Hepatocyte (in vitro differentiated cells): ENCODE data around the gene SMNDC1. TPM values are rescaled to one million over a fixed set of nuclear protein-coding genes. Genes with fewer than 3 reads are reported as not detected.

ENCODE experiments used
- DNase-seq: peaks from one replicate; pipeline ENCODE4 v3.0.0-alpha.2; 2016; ENCODE audit warnings: low spot score
- H2AFZ ChIP-seq: fragments of 200-600 bp; sonication (generic); 2 replicates; pipeline ENCODE4 v1.6.0; 2016; ENCODE audit warnings: antibody characterized with exemption, mild to moderate bottlenecking
- H3K27ac ChIP-seq: fragments of 200-600 bp; sonication (generic); 2 replicates; pipeline ENCODE4 v1.5.1; 2016; ENCODE audit warnings: mild to moderate bottlenecking
- H3K27me3 ChIP-seq: fragments of 200-600 bp; sonication (generic); 2 replicates; pipeline ENCODE4 v1.6.1; 2016
- H3K36me3 ChIP-seq: fragments of 200-600 bp; sonication (generic); replicated peaks from 2 replicates; pipeline ENCODE4 v1.5.1; 2016; ENCODE audit warnings: low read depth; ENCODE audit not compliant: insufficient read depth
- H3K4me1 ChIP-seq: fragments of 200-600 bp; sonication (generic); 2 replicates; pipeline ENCODE4 v1.5.1; 2016; ENCODE audit warnings: mild to moderate bottlenecking, moderate library complexity; ENCODE audit not compliant: insufficient read depth
- H3K4me2 ChIP-seq: fragments of 200-600 bp; sonication (generic); 2 replicates; pipeline ENCODE4 v1.6.0; 2016
- H3K4me3 ChIP-seq: fragments of 200-600 bp; sonication (generic); 2 replicates; pipeline ENCODE4 v1.5.1; 2016; ENCODE audit warnings: mild to moderate bottlenecking
- H3K79me2 ChIP-seq: fragments of 200-600 bp; sonication (generic); 2 replicates; pipeline ENCODE4 v1.6.0; 2017; ENCODE audit warnings: mild to moderate bottlenecking
- H3K9me2 ChIP-seq: fragments of 200-600 bp; sonication (generic); replicated peaks from 2 replicates; pipeline ENCODE4 v1.6.0; 2017; ENCODE audit warnings: mild to moderate bottlenecking; ENCODE audit not compliant: insufficient read depth
- H3K9me3 ChIP-seq: fragments of 200-600 bp; sonication (generic); 2 replicates; pipeline ENCODE4 v1.5.1; 2016; ENCODE audit warnings: low read depth, mild to moderate bottlenecking
- H4K20me1 ChIP-seq: fragments of 200-600 bp; sonication (generic); 2 replicates; pipeline ENCODE4 v1.6.0; 2016; ENCODE audit warnings: mild to moderate bottlenecking; ENCODE audit not compliant: insufficient read depth, poor library complexity, severe bottlenecking
- CTCF ChIP-seq: fragments of 200-600 bp; sonication (generic); IDR thresholded peaks from 2 replicates; pipeline ENCODE4 v1.5.1; 2016; ENCODE audit warnings: antibody characterized with exemption, mild to moderate bottlenecking; ENCODE audit not compliant: poor library complexity
- EZH2 ChIP-seq: fragments of 200-600 bp; sonication (generic); IDR thresholded peaks from 2 replicates; pipeline ENCODE4 v1.6.1; 2016; ENCODE audit warnings: antibody characterized with exemption, mild to moderate bottlenecking, borderline replicate concordance
- EZH2phosphoT487 ChIP-seq: fragments of 200-600 bp; sonication (generic); IDR thresholded peaks from one replicate; pipeline ENCODE4 v1.6.1; 2018; ENCODE audit warnings: antibody characterized with exemption, mild to moderate bottlenecking, low read depth, moderate library complexity; ENCODE audit not compliant: unreplicated experiment, severe bottlenecking
- WGBS: methylation state at CpG from one replicate; pipeline ENCODE4 v1.1.6; 2016; ENCODE audit warnings: low lambda C conversion rate; ENCODE audit errors: missing lambda C conversion rate; 5-methylcytosine and 5-hydroxymethylcytosine counted together
- polyA plus RNA-seq: library from polyadenylated mRNA; unstranded; fragments of >200 nt; fragmentation: Nextera tagmentation; extraction: Ambion mirVana; gene quantifications from 2 replicates; pipeline ENCODE4 v1.2.1, GENCODE V29; 2016
- total RNA-seq: library from RNA; depleted of rRNA; stranded (reverse); fragments of >200 nt; gene quantifications from 2 replicates; pipeline ENCODE4 v1.2.3, GENCODE V29; 2014

SMNDC1 gene
- total and polyA plus RNA-seq, 2 experiments from 2014 or later: 13.6 to 14.3 TPM

GRCh38 chr10:110268971-110269370 lies 35.7 kb downstream of the SMNDC1 start:
- Histone ChIP-seq H3K4me2 (peak overlapping the region; percentile 62), H3K27ac (peak overlapping the region; percentile 45), H2AFZ (no peak overlapping the region), H3K9me3 (no peaks in the 10 kb centered on the region), H3K79me2 (peaks cover 3% of the 10 kb centered on the region), H3K9me2 (no peaks in the 10 kb centered on the region), H3K4me1 (peaks cover 4% of the 10 kb centered on the region), H4K20me1 (no peaks in the 10 kb centered on the region), H3K27me3 (no peaks in the 10 kb centered on the region), H3K36me3 (no peaks in the 10 kb centered on the region), H3K4me3 (no peak overlapping the region)
- DNase-seq: no peak
- TF ChIP-seq EZH2: no peak
- TF ChIP-seq CTCF: no peak
- TF ChIP-seq EZH2phosphoT487: no peak
- WGBS: 91% methylated on average over 2 of the region's 2 CpGs

DNA sequence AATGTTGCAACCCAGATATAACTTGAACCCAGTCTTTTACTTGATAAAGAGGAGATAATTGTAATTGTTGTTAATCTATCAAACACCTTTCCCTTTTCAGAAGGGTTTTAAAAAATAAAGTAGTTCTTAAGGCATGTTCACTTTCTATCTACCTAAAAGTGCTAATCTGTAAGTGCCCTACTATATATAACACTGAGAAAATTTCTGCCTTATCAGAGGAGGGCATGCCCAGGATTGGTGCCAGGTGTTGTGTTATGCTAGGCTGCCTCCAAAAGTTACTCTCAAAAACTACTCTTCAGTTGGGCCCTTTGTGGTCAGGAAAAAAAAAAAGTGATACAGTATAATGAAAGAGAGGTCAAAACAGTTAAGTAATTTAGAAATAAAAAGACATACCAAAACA lies 36.3 kb downstream of the SMNDC1 start:
- no peaks in the 10 kb centered on the region for H3K36me3 ChIP-seq
- H3K27ac ChIP-seq: no peak overlapping the region
- H3K9me3 ChIP-seq: no peaks in the 10 kb centered on the region
- TF ChIP-seq CTCF (no peak), EZH2 (no peak), EZH2phosphoT487 (no peak)
- no peaks in the 10 kb centered on the region for H3K9me2 ChIP-seq
- H2AFZ ChIP-seq: no peak overlapping the region
- H3K4me3 ChIP-seq: no peak overlapping the region
- H3K4me1 ChIP-seq: peaks cover 4% of the 10 kb centered on the region
- H3K27me3 ChIP-seq: no peaks in the 10 kb centered on the region
- no peak overlapping the region for H3K4me2 ChIP-seq
- peaks cover 7% of the 10 kb centered on the region for H3K79me2 ChIP-seq
- DNase-seq: no peak
- no peaks in the 10 kb centered on the region for H4K20me1 ChIP-seq

DNA sequence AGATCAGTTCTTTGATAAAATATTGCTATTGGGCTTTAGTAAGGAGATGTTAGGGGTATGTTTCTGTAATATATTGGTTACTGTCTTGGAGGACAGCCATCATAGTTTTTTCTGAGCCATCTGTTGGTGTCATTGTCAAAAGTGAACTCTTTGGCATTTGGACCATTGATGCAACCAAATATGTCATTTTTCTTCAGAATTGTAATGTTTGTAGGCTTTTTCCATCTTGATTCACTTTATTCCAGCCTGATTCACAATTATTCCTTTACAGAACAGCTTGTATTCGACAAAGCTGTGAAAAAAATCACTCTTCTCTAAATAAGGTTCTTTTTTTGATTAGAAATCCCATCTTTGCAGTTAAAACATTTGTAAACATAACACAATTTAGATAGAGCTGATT lies 37.4 kb downstream of the SMNDC1 start:
- Histone ChIP-seq H3K9me2 (no peaks in the 10 kb centered on the region), H2AFZ (no peak overlapping the region), H3K27ac (no peak overlapping the region), H3K4me2 (no peak overlapping the region), H3K4me1 (peaks cover 4% of the 10 kb centered on the region), H4K20me1 (no peaks in the 10 kb centered on the region), H3K79me2 (peaks cover 7% of the 10 kb centered on the region), H3K9me3 (no peaks in the 10 kb centered on the region), H3K27me3 (no peaks in the 10 kb centered on the region), H3K4me3 (no peak overlapping the region), H3K36me3 (no peaks in the 10 kb centered on the region)
- 93% methylated on average over 1 of the region's 1 CpG for WGBS
- DNase-seq: no peak
- TF ChIP-seq CTCF: no peak
- no peak for TF ChIP-seq EZH2phosphoT487
- TF ChIP-seq EZH2: no peak

DNA sequence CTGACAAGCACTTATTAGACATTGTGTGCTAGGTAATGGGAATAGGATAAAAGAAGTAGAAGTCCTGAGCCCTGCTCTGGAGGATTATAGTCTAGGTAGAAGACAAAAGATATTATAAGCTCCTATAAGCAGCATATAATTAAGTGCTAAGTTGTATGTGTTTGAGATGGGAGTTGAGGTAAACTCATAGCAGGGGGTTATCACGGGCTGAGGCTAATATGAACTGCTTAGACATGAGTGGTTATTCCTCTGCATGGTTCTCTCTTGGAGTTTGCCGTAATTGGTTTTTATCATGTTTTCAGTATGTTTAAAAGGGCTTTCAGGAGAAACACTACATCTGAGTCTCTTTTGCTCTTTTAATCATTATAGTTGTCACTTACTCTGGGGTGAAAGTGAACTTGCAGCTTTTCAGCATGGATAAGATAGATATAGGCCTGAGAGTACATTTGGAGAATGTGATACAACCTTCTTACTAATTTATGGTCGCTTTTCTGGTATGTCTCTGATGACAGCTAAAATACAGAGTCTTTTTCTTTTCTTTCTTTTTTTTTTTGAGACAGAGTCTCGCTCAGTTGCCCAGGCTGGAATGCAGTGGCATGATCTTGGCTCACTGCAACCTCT lies 39.0 kb downstream of the SMNDC1 start:
- peaks cover 4% of the 10 kb centered on the region for H3K4me1 ChIP-seq
- TF ChIP-seq EZH2 (no peak), CTCF (no peak), EZH2phosphoT487 (no peak)

More for the DNA sequence above, 39.0 kb downstream of the SMNDC1 start:
- H3K9me2 ChIP-seq: no peaks in the 10 kb centered on the region
- H3K27me3 ChIP-seq: no peaks in the 10 kb centered on the region
- no peak overlapping the region for H3K4me3 ChIP-seq
- H3K36me3 ChIP-seq: no peaks in the 10 kb centered on the region
- WGBS: 99% methylated on average over 4 of the region's 4 CpGs
- H3K4me2 ChIP-seq: no peak overlapping the region
- no peak overlapping the region for H3K27ac ChIP-seq
- H3K9me3 ChIP-seq: no peaks in the 10 kb centered on the region
- H4K20me1 ChIP-seq: no peaks in the 10 kb centered on the region
- H2AFZ ChIP-seq: no peak overlapping the region
- DNase-seq: no peak
- H3K79me2 ChIP-seq: peaks cover 3% of the 10 kb centered on the region
